OCI-LY1 (cell line): Measurements from ENCODE around the gene PRKCB.

Source experiments
- EZH2 ChIP-seq: fragments of 200-600 bp; sonication (generic), shearing (Covaris generic); IDR thresholded peaks from 2 replicates; pipeline ENCODE4 v1.8.0; 2017; ENCODE audit warnings: borderline replicate concordance, mixed run types, mild to moderate bottlenecking, antibody characterized with exemption, low read length, moderate library complexity, mixed read lengths
- TF ChIP-seq, protein P1 (sequence below): fragments of 200-600 bp; sonication (generic), shearing (Covaris generic); IDR thresholded peaks from 2 replicates; pipeline ENCODE4 v1.5.1; 2017; ENCODE audit warnings: mild to moderate bottlenecking, antibody characterized with exemption, low read length, moderate library complexity, mixed read lengths

DNA sequence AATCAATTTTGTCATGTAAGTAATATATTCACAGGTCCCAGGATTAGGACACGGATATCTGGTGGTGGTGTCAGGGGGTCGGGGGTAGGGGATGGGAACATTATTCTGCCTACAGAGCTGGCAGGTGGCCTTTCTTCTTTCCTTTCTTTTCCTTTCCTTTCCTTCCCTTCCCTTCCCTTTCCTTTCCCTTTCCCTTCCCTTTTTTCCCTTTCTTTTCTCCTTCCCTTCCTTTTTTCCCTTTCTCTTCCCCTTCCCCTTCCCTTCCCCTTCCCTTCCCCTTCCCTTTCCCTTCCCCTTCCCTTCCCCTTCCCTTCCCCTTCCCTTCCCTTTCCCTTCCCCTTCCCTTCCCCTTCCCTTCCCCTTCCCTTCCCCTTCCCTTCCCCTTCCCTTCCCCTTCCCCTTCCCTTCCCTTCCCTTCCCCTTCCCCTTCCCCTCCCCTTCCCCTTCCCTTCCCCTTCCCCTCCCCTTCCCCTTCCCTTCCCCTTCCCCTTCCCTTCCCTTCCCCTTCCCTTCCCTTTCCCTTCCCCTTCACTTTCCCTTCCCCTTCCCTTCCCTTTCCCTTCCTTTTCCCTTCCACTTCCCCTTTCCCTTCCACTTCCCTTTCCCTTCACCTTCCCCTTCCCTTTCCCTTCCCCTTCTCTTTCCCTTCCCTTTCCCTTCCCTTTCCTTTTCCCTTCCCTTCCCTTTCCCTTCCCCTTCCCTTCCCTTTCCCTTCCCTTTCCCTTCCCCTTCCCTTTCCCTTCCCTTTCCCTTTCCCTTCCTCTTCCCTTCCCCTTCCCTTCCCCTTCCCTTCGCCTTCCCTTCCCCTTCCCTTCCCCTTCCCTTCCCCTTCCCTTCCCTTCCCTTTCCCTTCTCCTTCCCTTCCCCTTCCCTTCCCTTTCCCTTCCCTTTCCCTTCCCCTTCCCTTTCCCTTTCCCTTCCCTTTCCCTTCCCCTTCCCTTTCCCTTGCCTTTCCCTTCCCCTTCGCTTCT lies 145.9 kb downstream of the PRKCB start:
- TF ChIP-seq, protein P1, sequence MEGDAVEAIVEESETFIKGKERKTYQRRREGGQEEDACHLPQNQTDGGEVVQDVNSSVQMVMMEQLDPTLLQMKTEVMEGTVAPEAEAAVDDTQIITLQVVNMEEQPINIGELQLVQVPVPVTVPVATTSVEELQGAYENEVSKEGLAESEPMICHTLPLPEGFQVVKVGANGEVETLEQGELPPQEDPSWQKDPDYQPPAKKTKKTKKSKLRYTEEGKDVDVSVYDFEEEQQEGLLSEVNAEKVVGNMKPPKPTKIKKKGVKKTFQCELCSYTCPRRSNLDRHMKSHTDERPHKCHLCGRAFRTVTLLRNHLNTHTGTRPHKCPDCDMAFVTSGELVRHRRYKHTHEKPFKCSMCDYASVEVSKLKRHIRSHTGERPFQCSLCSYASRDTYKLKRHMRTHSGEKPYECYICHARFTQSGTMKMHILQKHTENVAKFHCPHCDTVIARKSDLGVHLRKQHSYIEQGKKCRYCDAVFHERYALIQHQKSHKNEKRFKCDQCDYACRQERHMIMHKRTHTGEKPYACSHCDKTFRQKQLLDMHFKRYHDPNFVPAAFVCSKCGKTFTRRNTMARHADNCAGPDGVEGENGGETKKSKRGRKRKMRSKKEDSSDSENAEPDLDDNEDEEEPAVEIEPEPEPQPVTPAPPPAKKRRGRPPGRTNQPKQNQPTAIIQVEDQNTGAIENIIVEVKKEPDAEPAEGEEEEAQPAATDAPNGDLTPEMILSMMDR: no peak
- no peak for TF ChIP-seq EZH2
